ENCODE measurements around the gene FARSA.
"Not testable (repeated sequence)": the region's sequence is repeated elsewhere in the genome, so short reads cannot be mapped to it uniquely, and the experiment has no call there.

The FARSA gene

GRCh38 chr19:12954612-12954962 is 21.1 kb upstream of the FARSA start:
- in situ Hi-C loops (cut with HindIII; ENCODE audit: low sequenced_read_pairs) = no loop called here

GRCh38 chr19:12953799-12954611 is 20.5 kb upstream of the FARSA start:
- in situ Hi-C loops (cut with HindIII; ENCODE audit: low sequenced_read_pairs) = no loop called here

- in situ Hi-C loops (cut with HindIII; ENCODE audit: low sequenced_read_pairs) = no loop called here
Observed at GRCh38 chr19:12953138-12953798, 19.8 kb upstream of the FARSA start.

DNA sequence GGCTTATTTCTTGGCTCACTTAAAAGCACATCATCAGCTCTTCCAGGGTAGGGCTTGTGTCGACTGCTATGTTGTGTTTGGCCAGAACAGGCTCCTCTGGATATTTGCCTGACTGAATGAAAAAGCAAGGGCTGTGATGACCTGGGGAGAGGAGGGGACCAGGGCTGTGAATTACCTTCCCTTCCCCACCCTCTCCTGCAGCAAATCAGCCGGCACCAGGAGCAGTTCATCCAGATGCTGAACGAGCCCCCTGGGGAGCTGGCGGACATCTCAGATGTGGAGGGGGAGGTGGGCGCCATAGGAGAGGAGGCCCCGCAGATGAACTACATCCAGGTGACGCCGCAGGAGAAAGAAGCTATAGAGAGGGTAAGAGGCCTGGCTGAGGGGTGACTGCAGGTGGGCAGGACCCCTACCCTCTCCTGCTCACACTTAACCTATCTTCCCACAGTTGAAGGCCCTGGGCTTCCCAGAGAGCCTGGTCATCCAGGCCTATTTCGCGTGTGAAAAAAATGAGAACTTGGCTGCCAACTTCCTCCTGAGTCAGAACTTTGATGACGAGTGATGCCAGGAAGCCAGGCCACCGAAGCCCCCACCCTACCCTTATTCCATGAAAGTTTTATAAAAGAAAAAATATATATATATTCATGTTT is 19.1 kb upstream of the FARSA start:
- in situ Hi-C loops (cut with HindIII; ENCODE audit: low sequenced_read_pairs) = no loop called here

- in situ Hi-C loops (cut with HindIII; ENCODE audit: low sequenced_read_pairs) = not testable (repeated sequence)
Observed at GRCh38 chr19:12952050-12952449, 18.5 kb upstream of the FARSA start.

DNA sequence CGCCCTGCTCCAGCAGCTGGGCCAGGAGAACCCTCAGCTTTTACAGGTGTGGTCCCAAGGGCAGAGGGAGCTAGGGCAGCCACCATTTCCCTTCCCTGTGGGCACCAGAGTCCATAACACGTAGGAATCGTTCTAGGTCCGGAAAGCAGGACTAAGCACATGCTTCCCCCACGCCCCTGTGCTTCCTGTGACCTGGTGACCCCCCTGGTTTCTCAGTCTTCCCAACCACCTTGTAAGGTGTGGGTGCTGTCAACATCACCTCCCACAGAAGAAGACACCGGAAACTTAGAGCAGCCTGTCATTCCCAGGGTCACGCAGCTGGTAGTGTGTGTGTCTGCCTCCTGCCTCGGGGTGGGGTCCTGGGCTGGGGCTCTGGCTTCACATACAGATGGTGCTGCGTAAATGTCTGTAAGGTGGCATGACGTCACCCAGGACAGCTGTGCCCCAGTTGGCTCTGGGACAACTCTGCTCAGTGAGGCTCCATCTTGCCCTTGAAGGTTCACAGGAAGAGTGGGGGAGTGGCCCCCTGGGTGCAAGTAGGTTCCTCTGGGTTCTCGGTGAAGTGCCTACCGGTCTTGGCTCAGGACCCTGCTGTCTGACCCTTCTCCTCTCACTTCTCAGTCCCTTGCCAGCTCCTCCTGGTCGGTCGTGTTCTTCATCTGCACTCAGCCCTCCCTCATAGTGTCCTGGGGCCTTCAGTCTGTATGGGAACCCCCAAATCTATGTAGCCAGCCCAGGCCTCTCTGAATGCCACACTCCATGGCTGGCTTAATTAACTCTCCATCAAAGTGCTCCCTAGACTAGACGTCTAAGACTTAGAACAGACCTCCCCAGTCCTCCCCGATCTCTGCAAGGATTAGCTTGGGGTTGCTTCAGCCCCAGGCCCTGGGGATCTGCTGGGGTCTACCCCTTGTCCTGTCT is 16.1 kb upstream of the FARSA start:
- in situ Hi-C loops (cut with HindIII; ENCODE audit: low sequenced_read_pairs) = no loop called here

- in situ Hi-C loops (cut with HindIII; ENCODE audit: low sequenced_read_pairs) = no loop called here
Observed at GRCh38 chr19:12948612-12949362, 15.3 kb upstream of the FARSA start.

GRCh38 chr19:12947702-12948611 is 14.4 kb upstream of the FARSA start:
- in situ Hi-C loops (cut with HindIII; ENCODE audit: low sequenced_read_pairs) = no loop called here

- in situ Hi-C loops (cut with HindIII; ENCODE audit: low sequenced_read_pairs) = no loop called here
Observed at GRCh38 chr19:12946731-12947496, 13.4 kb upstream of the FARSA start.

- in situ Hi-C loops (cut with HindIII; ENCODE audit: low sequenced_read_pairs) = no loop called here
Observed at GRCh38 chr19:12946092-12946721, 12.7 kb upstream of the FARSA start.

DNA sequence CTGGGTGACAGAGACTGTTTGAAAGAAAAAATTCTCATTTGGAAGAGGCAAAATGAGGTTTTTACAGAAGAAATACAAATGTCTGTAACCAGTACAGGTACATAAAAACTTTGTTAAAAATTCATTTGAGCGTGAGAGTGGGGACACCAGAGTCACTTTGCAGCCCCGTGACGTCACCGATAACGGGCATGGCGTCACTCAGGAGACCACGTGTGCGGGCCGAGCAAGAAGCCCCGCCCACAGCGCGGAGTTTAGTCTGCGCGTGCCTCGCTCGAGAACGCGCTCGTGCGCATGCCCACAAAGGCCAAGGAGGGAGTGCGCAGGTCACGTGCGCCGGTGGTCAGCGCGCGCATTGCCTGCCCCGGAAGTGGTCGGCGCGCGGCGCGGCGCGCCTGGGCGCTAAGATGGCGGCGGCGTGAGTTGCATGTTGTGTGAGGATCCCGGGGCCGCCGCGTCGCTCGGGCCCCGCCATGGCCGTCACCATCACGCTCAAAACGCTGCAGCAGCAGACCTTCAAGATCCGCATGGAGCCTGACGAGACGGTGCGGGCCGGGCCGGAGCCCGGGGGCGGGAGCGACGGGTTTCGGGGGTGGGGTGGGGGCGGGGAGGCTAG is 12.1 kb upstream of the FARSA start, which contains the start of gene RAD23A:
TSS of gene RAD23A (plus strand) at position 384 of the 613 bp plus-strand sequence. CDS start at position 471, 87 bp downstream.
- in situ Hi-C loops (cut with HindIII; ENCODE audit: low sequenced_read_pairs) = no loop called here

GRCh38 chr19:12944104-12944674 is 10.7 kb upstream of the FARSA start:
- in situ Hi-C loops (cut with HindIII; ENCODE audit: low sequenced_read_pairs) = no loop called here

GRCh38 chr19:12943437-12944044 is 10.0 kb upstream of the FARSA start:
- in situ Hi-C loops (cut with HindIII; ENCODE audit: low sequenced_read_pairs) = no loop called here

- in situ Hi-C loops (cut with HindIII; ENCODE audit: low sequenced_read_pairs) = no loop called here
Observed at GRCh38 chr19:12940897-12941296, 7.4 kb upstream of the FARSA start.

DNA sequence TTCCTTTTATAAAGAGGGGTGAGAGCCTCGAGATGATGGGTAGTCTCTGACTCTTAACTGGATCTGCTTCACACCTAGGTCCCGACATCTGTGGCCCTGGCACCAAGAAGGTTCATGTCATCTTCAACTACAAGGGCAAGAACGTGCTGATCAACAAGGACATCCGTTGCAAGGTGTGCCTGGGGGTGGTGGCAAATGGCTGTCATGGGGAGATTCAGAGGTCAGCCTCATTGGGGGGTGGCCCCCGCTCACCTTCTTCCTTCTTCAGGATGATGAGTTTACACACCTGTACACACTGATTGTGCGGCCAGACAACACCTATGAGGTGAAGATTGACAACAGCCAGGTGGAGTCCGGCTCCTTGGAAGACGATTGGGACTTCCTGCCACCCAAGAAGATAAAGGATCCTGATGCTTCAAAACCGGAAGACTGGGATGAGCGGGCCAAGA is 6.5 kb upstream of the FARSA start:
- in situ Hi-C loops (cut with HindIII; ENCODE audit: low sequenced_read_pairs) = no loop called here

DNA sequence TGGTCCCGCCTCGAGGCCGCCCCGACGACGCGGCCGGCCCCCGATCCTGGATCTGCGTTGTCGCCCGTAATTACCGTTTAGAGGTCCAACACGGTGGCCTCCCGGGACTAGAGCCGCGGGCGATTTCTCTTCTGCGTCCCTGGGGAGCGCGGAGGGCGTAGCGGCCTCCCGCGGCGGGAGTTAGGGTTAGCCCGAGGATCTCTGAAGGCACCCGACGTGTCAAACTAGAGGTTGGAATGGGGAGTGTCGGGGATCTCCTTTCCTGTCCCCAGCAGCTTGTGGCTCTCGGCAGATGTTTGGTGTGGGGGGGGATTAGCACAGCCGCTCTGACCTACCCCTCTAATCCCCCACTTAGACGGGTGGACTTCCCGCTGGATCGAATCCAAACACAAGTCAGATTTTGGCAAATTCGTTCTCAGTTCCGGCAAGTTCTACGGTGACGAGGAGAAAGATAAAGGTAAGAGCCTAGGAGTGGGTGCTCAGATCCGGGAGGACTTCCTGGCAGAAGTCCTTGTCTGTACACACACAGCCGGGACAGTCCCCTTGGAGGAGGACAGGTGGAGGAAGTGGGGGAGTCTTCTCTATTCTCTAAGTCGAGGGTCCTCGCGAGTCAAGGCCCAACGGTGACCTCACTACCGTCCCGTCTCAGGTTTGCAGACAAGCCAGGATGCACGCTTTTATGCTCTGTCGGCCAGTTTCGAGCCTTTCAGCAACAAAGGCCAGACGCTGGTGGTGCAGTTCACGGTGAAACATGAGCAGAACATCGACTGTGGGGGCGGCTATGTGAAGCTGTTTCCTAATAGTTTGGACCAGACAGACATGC is 5.5 kb upstream of the FARSA start:
- in situ Hi-C loops (cut with HindIII; ENCODE audit: low sequenced_read_pairs) = no loop called here

Measured in DLD1 (cell line).